Gastrocnemius medialis (tissue), 4 donors: ENCODE measurements around the gene PLIN4. TPM values are rescaled to one million over a fixed set of nuclear protein-coding genes. Genes with fewer than 3 reads are reported as not detected.
"Not testable (repeated sequence)": the region's sequence is repeated elsewhere in the genome, so short reads cannot be mapped to it uniquely, and the experiment has no call there.

Experiments
- ATAC-seq, 2 donors: fragments of 150-250 bp; one replicate each; pipeline ENCODE4 v1.9.1; 2016
- DNase-seq, 2 donors: peaks; one replicate each; pipeline ENCODE4 v3.0.0-alpha.2; 2019
- H3K27ac ChIP-seq, 4 donors: fragments of 200-600 bp; sonication (generic); 1 replicate in 1 of 4; 2 replicates in 3 of 4; pipeline ENCODE4 v1.5.1; 2016 to 2018; ENCODE audit warnings: mild to moderate bottlenecking in 2 of 4, moderate library complexity in 1 of 4
- H3K27me3 ChIP-seq, 3 donors: fragments of 200-600 bp; sonication (generic) in 2 of 3; 1 replicate in 1 of 3; 2 replicates in 2 of 3; pipeline versions ENCODE4 v1.5.1 to v1.6.0; 2016 to 2019; ENCODE audit warnings: mild to moderate bottlenecking in 1 of 3, moderate library complexity in 1 of 3
- H3K36me3 ChIP-seq, 2 donors: fragments of 200-600 bp; sonication (generic) in 1 of 2; one replicate each; pipeline ENCODE4 v1.5.1; 2017 to 2018
- H3K4me1 ChIP-seq, 2 donors: fragments of 200-600 bp; sonication (generic) in 1 of 2; one replicate each; pipeline ENCODE4 v1.5.1; 2016 to 2017; ENCODE audit warnings: mild to moderate bottlenecking in 2 of 2
- H3K4me3 ChIP-seq, 4 donors: fragments of 200-600 bp; sonication (generic) in 3 of 4; 1 replicate in 1 of 4; 2 replicates in 3 of 4; pipeline ENCODE4 v1.5.1; 2016 to 2019; ENCODE audit warnings: mild to moderate bottlenecking in 2 of 4
- H3K9me3 ChIP-seq, 3 donors: fragments of 200-600 bp; sonication (generic) in 2 of 3; 1 replicate in 1 of 3; 2 replicates in 2 of 3; pipeline ENCODE4 v1.5.1; 2016 to 2019
- POLR2A ChIP-seq, 2 donors: fragments of 450-650 bp; IDR thresholded peaks; one replicate each; pipeline ENCODE4 v1.6.1; 2017; ENCODE audit warnings: antibody characterized with exemption in 2 of 2, mild to moderate bottlenecking in 2 of 2, moderate library complexity in 2 of 2
- in situ Hi-C, 4 donors: fragments of 200-750 bp; cut with MboI; loops; one replicate each; pipeline versions ENCODE4 v1.15.0 to v1.8.0; 2017; ENCODE audit warnings: low sequenced_read_pairs in 4 of 4
- intact Hi-C: fragments of 100-400 bp; cut with DNase I; formaldehyde crosslinking; loops from one replicate; pipeline ENCODE4 v1.15.1; 2023; ENCODE audit warnings: low total_unique reads
- total RNA-seq, 4 donors: library from RNA; depleted of rRNA; stranded (reverse); fragments of >200 nt; gene quantifications; one replicate each; pipeline versions ENCODE4 v1.1.0 to v1.2.3, GENCODE V29; 2016
- TF ChIP-seq, protein P1 (sequence below), 5 experiments: fragments of 450-650 bp in 3 of 5; fragments of 200-600 bp in 2 of 5; sonication (generic) in 2 of 5; IDR thresholded peaks in 4 of 5; conservative IDR thresholded peaks in 1 of 5; 1 replicate in 4 of 5; 2 replicates in 1 of 5; pipeline ENCODE4 v1.5.1; 2016 to 2019; ENCODE audit warnings: antibody characterized with exemption in 5 of 5, mild to moderate bottlenecking in 3 of 5, moderate library complexity in 3 of 5

PLIN4 gene
- total RNA-seq, 4 donors from 2014 or later = 79.6 to 282 (median 152) TPM

DNA sequence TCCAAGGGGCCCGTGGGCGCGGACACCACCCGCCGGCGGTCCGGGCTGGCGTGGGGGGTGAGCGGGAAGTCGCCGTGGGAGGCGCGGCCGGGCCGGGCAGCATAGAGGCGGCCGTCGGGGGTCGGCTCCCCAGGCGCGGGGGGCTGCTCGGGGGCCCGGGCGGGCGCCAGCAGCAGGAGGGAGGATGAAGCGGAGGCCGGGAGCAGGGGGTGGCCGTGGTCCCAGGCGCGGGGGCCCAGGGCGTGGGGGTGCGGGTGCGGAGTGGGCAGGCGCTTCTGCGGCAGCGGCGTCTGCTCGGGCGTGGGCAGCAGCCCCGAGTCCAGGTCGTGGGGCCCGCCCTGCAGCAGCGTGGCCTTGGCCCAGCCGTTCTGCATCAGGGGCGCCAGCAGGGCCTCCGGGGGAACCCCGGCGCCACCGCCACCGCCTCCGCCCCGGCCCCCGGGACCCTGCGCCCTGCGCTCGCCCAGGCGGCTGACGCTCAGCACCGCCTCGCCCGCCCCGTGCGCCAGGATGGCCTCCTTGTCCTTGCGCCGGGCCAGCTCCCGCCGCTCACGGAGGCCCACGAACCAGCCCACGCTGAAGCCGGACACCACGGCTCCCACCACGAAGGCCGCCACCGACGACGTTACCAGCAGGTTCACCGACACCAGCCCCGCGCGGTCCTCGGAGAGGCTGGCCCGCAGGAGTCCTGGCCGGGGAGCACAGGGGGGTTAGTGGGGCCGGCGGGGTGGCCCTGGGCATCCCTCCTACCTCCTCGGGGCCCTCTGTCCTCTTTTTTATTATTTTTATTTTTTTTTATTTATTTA lies 25.8 kb upstream of the PLIN4 start:
- no peak overlapping the region for H3K4me3 ChIP-seq
- H3K36me3 ChIP-seq = no peaks in the 10 kb centered on the region
- H3K9me3 ChIP-seq = no peaks in the 10 kb centered on the region
- intact Hi-C loops = no loop called here
- no peaks in the 10 kb centered on the region for H3K4me1 ChIP-seq
- no peak overlapping the region for H3K27ac ChIP-seq
- TF ChIP-seq POLR2A (IDR thresholded peaks at IDR 0.05) = no peak
- TF ChIP-seq, protein P1, sequence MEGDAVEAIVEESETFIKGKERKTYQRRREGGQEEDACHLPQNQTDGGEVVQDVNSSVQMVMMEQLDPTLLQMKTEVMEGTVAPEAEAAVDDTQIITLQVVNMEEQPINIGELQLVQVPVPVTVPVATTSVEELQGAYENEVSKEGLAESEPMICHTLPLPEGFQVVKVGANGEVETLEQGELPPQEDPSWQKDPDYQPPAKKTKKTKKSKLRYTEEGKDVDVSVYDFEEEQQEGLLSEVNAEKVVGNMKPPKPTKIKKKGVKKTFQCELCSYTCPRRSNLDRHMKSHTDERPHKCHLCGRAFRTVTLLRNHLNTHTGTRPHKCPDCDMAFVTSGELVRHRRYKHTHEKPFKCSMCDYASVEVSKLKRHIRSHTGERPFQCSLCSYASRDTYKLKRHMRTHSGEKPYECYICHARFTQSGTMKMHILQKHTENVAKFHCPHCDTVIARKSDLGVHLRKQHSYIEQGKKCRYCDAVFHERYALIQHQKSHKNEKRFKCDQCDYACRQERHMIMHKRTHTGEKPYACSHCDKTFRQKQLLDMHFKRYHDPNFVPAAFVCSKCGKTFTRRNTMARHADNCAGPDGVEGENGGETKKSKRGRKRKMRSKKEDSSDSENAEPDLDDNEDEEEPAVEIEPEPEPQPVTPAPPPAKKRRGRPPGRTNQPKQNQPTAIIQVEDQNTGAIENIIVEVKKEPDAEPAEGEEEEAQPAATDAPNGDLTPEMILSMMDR (IDR thresholded peaks at IDR 0.05 in 4 of 5, conservative IDR thresholded peaks at IDR 0.05 in 1 of 5) = no peak
- DNase-seq (no peak), ATAC-seq (no peak)
- no peaks in the 10 kb centered on the region for H3K27me3 ChIP-seq
- in situ Hi-C loops = no loop called here

DNA sequence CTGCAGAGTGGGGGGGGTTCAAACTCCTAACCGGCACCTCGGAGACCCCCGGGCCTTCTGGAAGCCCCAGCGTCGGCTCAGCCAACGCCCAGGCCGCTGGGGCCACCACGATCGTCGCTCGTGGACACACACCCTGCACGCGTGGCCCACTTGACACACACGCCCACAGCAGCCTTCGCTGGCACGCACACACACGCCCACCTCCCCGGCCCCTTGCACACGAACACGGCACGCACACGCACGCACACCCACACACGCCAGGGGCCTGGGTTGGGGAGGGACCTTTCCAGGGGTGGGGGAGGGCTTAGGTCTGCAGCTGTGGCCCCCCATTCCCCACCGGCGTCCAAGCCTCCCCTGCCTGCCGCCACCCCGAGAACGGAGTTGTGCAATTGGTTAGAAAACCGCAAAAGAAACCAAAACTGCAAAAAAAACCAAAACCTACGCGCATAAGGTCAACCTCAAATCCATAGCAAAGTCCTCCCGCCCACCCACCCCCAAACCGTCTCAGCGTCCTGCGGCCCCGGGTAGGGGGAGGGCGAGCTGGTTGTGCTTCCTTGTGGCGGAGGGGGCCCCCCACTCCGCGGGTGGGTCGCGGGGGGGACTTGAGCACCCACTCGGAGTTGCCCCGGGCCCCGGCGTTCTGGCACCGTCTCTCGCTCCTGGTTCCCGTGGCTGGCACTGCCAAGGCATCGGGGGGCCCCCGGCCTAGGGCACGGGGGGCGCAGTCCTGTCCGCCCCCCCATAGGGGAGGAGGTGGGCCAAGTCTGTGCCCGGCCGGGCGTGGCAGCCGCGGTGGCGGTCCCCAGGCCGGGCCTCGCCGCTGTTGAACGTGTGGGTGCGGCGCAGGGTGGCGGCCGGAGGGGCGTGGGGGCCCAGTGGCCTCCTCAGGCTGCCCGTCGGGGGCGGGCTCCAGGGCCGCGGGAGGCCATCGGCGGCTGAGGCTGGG lies 24.9 kb upstream of the PLIN4 start:
- H3K9me3 ChIP-seq = no peaks in the 10 kb centered on the region
- in situ Hi-C loops (no loop called here), intact Hi-C loops (no loop called here)
- peaks cover 0 to 2% of the 10 kb centered on the region in 2 donors for H3K4me1 ChIP-seq
- DNase-seq (no peak), ATAC-seq (no peak)
- H3K36me3 ChIP-seq = no peaks in the 10 kb centered on the region
- no peaks in the 10 kb centered on the region for H3K27me3 ChIP-seq
- peak overlapping the region in 1 of 4 donors; percentile 5 for H3K4me3 ChIP-seq
- no peak for TF ChIP-seq POLR2A (IDR thresholded peaks at IDR 0.05)
- TF ChIP-seq, protein P1 (IDR thresholded peaks at IDR 0.05 in 4 of 5, conservative IDR thresholded peaks at IDR 0.05 in 1 of 5) = no peak
- no peak overlapping the region for H3K27ac ChIP-seq

DNA sequence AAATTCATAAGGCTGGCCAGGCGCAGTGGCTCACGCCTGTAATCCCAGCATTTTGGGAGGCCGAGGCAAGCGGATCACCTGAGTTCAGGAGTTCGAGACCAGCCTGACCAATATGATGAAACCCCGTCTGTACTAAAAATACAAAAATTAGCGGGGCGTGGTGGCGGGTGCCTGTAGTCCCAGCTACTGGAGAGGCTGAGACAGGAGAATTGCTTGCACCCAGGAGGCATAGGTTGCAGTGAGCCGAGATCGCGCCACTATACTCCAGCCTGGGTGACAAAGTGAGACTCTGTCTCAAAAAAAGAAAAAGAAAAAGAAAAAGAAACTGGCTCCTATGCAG lies 23.5 kb upstream of the PLIN4 start:
- intact Hi-C loops = not testable (repeated sequence)

DNA sequence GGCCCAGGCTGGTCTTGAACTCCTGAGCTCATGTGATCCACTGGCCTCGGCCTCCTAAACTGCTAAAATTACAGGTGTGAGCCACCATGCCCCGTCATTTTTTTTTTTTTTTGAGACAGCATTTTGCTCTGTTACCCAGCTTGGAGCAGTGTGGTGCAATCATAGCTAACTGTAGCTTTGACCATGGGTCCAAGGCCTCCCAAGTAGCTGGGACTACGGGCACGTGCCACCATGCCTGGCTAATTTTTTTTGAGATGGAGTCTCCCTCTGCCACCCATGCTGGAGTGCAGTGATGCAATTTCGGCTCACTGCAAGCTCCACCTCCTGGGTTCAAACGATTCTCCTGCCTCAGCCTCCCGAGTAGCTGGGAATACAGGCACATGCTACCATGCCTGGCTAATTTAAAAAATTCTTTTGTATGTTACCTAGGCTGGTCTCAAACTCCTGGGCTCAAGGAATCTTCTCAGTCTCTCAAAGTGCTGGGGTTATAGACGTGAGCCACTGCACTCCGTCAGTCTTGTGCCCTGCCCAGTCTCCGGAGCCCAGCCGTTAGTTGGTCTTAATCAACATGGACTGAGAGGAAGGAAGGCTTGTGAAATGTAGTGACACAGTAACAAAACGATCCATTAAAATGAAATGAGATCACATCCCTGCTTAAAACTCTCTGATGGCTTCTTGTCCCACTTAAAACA lies 23.0 kb upstream of the PLIN4 start:
- no peak for TF ChIP-seq POLR2A (IDR thresholded peaks at IDR 0.05)
- TF ChIP-seq, protein P1 (IDR thresholded peaks at IDR 0.05 in 4 of 5, conservative IDR thresholded peaks at IDR 0.05 in 1 of 5) = no peak
- peaks cover 15 to 21% of the 10 kb centered on the region in 2 donors for H3K4me1 ChIP-seq
- intact Hi-C loops = no loop called here
- ATAC-seq (no peak), DNase-seq (no peak)
- no peaks in the 10 kb centered on the region for H3K27me3 ChIP-seq
- H3K36me3 ChIP-seq = no peaks in the 10 kb centered on the region
- no peaks in the 10 kb centered on the region for H3K9me3 ChIP-seq
- no peak overlapping the region for H3K4me3 ChIP-seq
- in situ Hi-C loops = no loop called here
- H3K27ac ChIP-seq = no peak overlapping the region

More for the DNA sequence above, 23.5 kb upstream of the PLIN4 start:
- H3K9me3 ChIP-seq, DNase-seq, H3K4me3 ChIP-seq, H3K27me3 ChIP-seq, in situ Hi-C loops, H3K27ac ChIP-seq, H3K36me3 ChIP-seq, ATAC-seq: not testable (repeated sequence)
- peaks cover 10 to 16% of the 10 kb centered on the region in 2 donors for H3K4me1 ChIP-seq
